GM10266 (cell line): ENCODE data around the gene TEX2.

Experiments used
- DNase-seq: peaks from one replicate; pipeline ENCODE4 v3.0.0; 2012; ENCODE audit errors: extremely low spot score
- TF ChIP-seq, protein P1 (sequence below): IDR thresholded peaks from 2 replicates; pipeline ENCODE4 v1.5.1; 2012; ENCODE audit warnings: mild to moderate bottlenecking, low read depth; ENCODE audit not compliant: control insufficient read depth, insufficient read depth; ENCODE audit errors: missing control alignments

The TEX2 gene

DNA sequence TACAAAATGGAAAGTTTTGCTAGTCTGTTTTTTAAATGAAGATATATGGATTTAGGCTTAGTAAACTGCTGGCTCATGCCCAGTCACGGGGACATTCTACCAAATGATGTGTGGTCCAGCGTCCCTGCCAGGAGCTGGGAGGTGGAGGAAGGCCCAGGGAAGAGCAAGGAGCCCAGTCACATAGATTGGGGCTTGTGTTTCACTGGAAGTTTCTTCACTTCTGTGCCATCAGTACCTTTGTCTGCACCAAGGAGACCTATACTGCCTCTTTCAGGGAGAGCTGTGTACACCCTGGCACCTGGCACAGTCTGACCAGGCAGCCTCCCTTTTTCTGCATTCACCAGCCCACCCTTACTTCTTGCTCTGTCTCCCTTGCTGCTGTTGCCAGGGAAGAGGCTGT, 100.5 kb downstream of the TEX2 start:
- DNase-seq = no peak
- TF ChIP-seq, protein P1, sequence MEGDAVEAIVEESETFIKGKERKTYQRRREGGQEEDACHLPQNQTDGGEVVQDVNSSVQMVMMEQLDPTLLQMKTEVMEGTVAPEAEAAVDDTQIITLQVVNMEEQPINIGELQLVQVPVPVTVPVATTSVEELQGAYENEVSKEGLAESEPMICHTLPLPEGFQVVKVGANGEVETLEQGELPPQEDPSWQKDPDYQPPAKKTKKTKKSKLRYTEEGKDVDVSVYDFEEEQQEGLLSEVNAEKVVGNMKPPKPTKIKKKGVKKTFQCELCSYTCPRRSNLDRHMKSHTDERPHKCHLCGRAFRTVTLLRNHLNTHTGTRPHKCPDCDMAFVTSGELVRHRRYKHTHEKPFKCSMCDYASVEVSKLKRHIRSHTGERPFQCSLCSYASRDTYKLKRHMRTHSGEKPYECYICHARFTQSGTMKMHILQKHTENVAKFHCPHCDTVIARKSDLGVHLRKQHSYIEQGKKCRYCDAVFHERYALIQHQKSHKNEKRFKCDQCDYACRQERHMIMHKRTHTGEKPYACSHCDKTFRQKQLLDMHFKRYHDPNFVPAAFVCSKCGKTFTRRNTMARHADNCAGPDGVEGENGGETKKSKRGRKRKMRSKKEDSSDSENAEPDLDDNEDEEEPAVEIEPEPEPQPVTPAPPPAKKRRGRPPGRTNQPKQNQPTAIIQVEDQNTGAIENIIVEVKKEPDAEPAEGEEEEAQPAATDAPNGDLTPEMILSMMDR = no peak

- TF ChIP-seq, protein P1 = no peak
- DNase-seq = no peak
Observed at GRCh38 chr17:64161380-64162176, 101.5 kb downstream of the TEX2 start.

DNA sequence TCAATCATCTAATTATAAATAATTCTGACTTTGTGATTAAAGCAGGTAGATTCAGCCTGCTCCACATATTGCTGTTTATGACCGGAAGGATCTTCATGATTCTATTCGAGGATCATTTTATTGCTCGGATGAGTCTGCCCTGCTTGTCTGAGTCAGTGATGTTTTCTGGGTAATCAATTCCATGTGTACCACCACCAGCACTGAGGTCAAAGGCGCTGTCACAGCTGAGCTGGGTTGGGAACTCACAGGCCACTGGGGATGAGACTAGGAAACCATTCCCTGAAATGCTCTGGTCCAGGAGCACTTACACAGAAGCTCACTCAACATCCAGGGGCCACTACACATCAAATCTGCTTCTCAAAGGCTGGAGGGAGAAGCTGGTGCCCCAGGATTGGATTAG, 102.7 kb downstream of the TEX2 start:
- TF ChIP-seq, protein P1 = no peak
- no peak for DNase-seq

- TF ChIP-seq, protein P1 = no peak
- no peak for DNase-seq
Observed at GRCh38 chr17:64158831-64159590, 104.0 kb downstream of the TEX2 start.

DNA sequence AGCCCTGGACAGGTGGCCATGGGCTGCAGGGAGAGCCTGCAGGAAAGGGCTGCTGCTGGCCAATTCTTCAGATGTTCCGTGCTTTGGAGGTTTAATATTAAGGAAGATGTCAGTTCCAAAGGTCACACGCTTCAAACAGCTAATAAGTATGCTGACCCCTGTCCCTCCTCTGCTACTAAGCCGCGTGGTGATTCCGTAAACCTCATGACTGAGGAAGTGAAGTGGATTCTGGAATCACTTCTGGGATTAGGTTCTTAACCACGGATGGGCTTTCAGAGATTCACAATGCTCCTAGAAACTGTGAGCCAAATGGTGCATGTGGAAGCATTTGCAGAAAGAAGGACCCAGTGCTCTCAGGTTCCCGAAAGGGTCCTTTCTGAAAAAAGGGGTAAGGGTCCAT, 104.7 kb downstream of the TEX2 start:
- no peak for DNase-seq
- TF ChIP-seq, protein P1 = no peak

DNA sequence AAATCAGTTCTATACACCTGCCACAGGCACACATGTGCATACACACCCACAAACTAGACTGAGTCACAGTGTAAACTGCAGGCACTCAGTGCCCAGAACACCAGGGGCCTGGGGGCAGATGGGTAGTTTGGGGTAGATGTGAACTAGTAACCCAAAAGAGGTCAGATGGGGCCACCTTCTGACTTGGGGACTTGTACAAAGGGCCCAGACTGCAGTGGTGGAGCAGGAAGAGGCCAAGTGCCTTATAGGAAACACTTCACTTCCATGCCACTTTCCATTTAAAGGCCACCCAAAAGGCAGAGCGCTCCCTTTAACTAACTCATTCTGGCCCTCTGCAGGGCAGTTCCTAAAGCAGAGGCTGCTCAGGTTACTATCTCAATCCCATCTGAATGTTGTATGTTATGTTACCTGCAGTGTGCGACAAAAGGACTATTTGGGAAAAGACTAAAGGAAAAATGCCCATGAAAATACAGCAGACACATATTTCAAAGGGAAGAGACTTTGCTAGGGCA, 105.3 kb downstream of the TEX2 start:
- TF ChIP-seq, protein P1 = no peak
- DNase-seq = no peak

- TF ChIP-seq, protein P1 = no peak
- DNase-seq = no peak
Observed at GRCh38 chr17:64156670-64157069, 106.4 kb downstream of the TEX2 start.
